NCI-H510A treated with DMSO at 0.1 percent for 48 hours (cell line): ENCODE measurements around the gene TNS4.

Experiments used
- DNase-seq: peaks from one replicate; lab custom pipeline; 2025; lab: John Stamatoyannopoulos, UW

The TNS4 gene

GRCh38 chr17:40516581-40517285 is 15.3 kb upstream of the TNS4 start:
- DNase-seq = no peak

DNA sequence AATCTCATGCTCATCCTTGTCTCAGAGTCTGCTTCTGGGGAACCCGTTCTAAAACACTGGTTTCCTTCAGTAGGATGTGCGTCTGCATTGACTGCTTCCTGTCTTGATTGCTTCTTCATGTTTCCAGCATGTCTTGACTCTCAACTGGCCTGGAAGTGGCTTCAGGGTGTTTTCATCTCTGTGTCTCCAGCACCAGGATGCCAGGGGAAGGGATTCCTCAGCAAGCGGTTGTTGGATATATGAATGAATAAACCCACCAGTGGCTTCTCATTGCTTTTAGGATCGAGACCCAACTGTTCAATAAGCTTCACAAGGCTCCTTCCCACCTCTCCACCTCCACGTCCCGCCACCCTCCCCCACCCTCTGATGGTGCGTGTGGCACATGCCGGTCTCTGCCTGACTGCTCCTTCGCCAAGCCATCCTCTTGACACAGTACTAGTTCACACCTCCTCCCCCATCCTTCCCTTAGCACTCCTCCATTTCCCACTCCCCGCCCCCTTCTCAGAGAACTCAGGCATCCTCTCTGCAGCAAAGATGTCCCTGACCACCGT is 14.1 kb upstream of the TNS4 start:
- DNase-seq = no peak

DNA sequence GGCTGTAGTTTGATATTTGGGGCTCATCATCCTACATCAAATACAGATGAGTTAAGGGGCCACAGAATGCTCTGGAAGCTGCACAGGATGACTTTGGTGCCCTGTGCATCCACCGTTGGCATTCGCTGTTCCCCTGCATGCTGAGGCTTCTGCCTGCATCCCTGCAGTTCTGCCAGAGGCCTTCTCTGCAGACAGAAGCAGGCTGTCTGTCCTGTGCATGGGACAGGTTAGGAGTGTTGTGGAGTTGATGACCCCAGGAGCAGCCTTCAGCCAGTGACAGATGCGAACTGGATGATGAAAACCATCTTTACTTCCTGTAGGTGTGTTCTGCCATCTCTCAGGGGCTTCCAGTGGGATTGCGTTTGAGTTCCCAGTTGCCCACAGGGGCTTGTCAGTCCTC is 13.6 kb upstream of the TNS4 start:
- no peak for DNase-seq

- no peak for DNase-seq
Observed at GRCh38 chr17:40514013-40514875, 12.8 kb upstream of the TNS4 start.

- DNase-seq = no peak
Observed at GRCh38 chr17:40511667-40512220, 10.3 kb upstream of the TNS4 start.

DNA sequence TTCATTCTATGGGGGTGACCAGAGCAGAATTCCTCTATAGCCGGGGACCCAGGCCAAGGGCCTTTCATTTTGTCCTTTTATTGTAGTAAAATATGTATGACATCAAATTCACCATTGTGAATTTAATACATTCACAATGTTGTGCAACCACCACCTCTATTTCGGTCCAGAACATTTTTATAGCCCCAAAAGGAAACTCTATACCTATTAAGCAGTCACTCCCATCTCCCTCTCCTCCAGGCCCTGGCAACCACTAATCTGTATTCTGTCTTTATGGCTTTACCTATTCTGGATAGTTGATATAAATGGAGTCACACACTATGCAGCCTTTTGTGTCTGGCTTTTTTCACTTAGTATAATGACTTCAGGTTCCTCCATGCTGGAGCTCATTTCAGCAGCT is 9.7 kb upstream of the TNS4 start:
- DNase-seq = no peak

DNA sequence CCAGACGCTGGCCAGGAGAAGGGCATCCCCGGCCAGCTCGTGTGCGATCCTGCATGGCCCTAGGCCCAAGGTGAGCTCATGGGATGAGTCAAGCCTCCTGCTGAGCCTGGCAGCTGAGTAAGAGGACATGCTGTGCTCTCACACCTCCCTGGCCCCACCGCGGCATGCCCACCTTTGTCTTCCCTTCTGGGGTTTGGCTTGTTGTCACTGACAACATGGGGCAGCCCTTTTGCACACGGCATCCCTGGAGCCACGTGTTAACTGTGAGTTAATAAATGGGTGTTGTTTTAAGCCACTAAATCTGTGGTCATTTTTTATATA is 8.9 kb upstream of the TNS4 start:
- no peak for DNase-seq

DNA sequence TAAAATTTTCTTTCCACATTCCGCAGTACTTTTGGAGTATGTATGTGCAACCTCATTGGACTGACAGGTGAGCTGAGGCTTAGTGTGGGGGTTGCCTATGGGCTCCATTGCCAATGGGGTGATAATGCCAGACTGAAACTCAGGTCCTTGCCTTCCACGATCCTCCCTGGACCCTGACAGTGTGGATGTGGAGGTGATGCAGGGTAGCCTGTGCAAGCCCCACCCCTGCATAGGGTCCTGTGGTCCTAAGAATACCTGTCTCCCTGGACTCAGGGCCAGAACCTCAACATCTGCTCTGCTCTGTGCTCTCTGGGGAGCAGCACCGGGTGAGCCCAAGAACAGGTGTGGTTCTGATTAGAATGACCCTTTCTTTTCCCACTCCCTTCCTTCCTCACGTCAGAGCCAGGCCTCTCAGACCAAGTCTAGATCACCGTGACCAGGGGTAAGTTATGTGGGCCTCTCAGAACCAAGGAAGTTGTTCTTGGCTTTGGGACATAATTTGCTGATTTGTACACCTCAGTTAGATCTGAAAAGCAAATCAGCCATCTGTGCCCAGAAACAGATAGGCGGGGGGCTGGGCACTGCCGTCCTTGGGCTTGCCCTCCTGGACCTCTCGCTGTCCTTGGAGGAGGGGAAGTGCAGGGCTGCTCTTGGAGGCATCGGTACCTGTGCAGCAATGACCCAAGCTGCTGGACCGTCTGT is 8.4 kb upstream of the TNS4 start:
- no peak for DNase-seq

DNA sequence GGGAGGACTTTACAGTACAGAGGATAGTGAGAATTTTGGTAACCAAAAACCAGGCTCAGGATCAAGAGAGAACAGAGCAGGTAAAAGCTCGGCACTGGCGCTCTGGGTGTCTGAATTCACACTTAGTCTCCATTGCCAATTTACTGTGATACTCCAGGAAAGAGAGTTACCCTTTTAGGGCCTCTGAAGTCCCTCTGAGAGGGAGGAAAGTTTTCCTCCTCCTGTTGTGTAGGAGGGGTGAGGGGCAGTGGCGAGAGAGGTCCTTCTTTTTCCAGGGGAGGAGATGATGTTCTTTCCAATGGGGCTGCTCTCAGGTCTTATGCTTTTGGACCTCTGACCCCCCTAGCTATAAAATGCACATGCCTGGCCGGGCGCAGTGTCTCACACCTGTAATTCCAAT is 5.4 kb upstream of the TNS4 start:
- DNase-seq = no peak

DNA sequence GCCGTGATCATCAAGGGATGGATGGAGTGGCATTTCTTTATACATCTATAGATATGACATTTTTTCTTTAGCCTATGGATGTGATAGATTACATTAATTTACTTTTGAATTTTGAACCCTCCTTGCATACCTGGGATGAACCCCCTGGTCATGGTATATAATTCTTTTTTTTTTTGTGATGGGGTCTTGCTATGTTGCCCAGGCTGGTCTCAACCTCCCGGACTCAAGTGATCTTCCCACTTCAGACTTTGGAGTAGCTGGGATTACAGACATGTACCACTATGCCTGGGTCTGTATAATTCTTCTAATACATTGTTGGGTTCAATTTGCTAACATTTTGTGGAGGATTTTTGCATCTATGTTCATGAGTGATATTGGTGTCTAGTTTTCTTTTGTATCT is 1.7 kb upstream of the TNS4 start:
- no peak for DNase-seq

GRCh38 chr17:40502716-40503115 is 1.3 kb upstream of the TNS4 start:
- no peak for DNase-seq

GRCh38 chr17:40500709-40501108 is 714 bp downstream of the TNS4 start:
- no peak for DNase-seq

- DNase-seq = no peak
Observed at GRCh38 chr17:40500190-40500589, 1.2 kb downstream of the TNS4 start.

GRCh38 chr17:40499551-40500189 is 1.8 kb downstream of the TNS4 start:
- DNase-seq = peak; percentile 60

GRCh38 chr17:40498281-40499084 is 2.9 kb downstream of the TNS4 start:
- peak; percentile 65 for DNase-seq

- DNase-seq = no peak
Observed at GRCh38 chr17:40497695-40498094, 3.7 kb downstream of the TNS4 start.

GRCh38 chr17:40496634-40497420 is 4.6 kb downstream of the TNS4 start:
- DNase-seq = no peak

DNA sequence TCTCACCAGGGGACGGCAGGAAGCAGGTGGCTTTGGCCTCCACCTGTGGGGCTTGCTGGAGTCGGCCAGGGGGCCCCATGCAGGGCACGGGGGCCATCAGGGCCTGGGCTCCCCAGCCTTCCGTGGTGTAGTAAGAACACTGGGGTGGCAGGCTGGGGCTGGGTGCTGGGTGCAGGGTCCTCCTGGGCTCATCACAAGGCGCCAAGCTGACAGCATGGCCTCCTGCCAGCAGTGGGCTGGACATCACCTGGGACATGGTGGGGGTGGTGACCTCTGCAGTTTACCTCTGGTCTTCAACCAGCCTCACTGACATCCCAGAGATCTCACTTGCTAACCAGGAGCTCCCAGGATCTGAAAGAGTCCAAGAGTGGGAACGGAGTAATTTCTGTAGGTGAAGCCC is 5.3 kb downstream of the TNS4 start:
- DNase-seq = no peak

DNA sequence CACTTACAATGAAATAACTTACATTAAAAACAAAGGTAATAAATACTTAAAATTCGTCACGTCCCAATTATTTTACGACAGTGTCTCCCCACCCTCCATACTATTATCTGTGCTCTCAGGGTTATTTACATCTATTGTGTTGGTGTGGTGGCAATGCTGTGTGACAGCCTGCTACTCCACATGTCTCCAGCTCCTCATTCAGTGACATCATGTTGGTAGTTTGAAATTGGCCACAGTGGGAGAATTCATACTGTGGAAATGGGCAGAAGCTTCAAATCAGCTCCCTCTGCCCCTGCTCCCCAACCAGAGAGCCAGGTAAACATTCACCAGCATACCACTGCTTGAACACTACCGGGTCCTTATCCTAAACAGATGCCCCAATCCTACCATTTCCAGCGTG is 6.3 kb downstream of the TNS4 start:
- no peak for DNase-seq

DNA sequence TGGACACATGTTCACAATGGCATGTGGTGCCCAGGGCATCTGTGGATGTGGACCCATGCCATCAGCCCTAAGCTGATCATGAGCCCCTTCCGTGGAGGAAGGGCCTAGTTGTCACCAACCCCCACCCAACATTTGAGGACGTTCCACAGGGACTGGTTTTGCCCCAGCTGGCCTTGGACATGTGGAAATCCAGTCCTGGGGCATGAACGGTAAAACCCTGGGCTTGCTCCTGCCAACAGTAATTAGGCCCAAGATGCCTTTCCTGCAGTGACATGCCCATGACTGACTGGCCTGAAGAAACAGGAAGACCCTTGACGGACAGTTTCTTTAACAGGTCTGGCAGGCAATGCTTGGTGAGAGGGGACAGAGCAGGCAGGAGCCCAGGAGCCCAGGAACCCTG is 7.7 kb downstream of the TNS4 start:
- no peak for DNase-seq
